Nephron progenitor cell (in vitro differentiated cells): ENCODE measurements around the gene FAM170B.

Experiments
- DNase-seq: peaks from one replicate; pipeline ENCODE4 v3.0.0; 2021
- H3K27ac Mint-ChIP-seq: 2 replicates; pipeline ENCODE4 v1.8.0; 2021; ENCODE audit warnings: mild to moderate bottlenecking, moderate library complexity, mixed read lengths
- H3K27me3 Mint-ChIP-seq: 2 replicates; pipeline ENCODE4 v1.8.0; 2021; ENCODE audit warnings: mild to moderate bottlenecking, low read depth, mixed read lengths; ENCODE audit not compliant: poor library complexity
- H3K36me3 Mint-ChIP-seq: 2 replicates; pipeline ENCODE4 v1.8.0; 2021; ENCODE audit warnings: low read depth, mixed read lengths
- H3K4me1 Mint-ChIP-seq: 2 replicates; pipeline ENCODE4 v1.8.0; 2021; ENCODE audit warnings: mixed read lengths
- H3K4me3 Mint-ChIP-seq: 2 replicates; pipeline ENCODE4 v1.8.0; 2021; ENCODE audit warnings: mild to moderate bottlenecking, moderate library complexity, mixed read lengths
- H3K9me3 Mint-ChIP-seq: 2 replicates; pipeline ENCODE4 v1.8.0; 2021; ENCODE audit warnings: mild to moderate bottlenecking, moderate library complexity, mixed read lengths
- CTCF ChIP-seq: fragments of 200-600 bp; sonication (generic); IDR thresholded peaks from 2 replicates; pipeline ENCODE4 v1.5.0; 2021; ENCODE audit warnings: antibody characterized with exemption

FAM170B gene

GRCh38 chr10:49170632-49171325 lies 37.0 kb upstream of the FAM170B start:
- Mint-ChIP-seq H3K27ac (no peak overlapping the region), H3K4me3 (no peak overlapping the region), H3K9me3 (no peaks in the 10 kb centered on the region), H3K36me3 (no peaks in the 10 kb centered on the region), H3K27me3 (peaks cover 16% of the 10 kb centered on the region), H3K4me1 (peaks cover 26% of the 10 kb centered on the region)
- no peak for TF ChIP-seq CTCF
- no peak for DNase-seq

- H3K27ac Mint-ChIP-seq, result no peak overlapping the region
- no peak for TF ChIP-seq CTCF
- H3K27me3 Mint-ChIP-seq, result peaks cover 20% of the 10 kb centered on the region
Measured at GRCh38 chr10:49169776-49170175, 36.0 kb upstream of the FAM170B start.

GRCh38 chr10:49168831-49169500 lies 35.1 kb upstream of the FAM170B start:
- no peak for DNase-seq

More at GRCh38 chr10:49169776-49170175, 36.0 kb upstream of the FAM170B start:
- Mint-ChIP-seq H3K9me3 (no peaks in the 10 kb centered on the region), H3K4me1 (peaks cover 31% of the 10 kb centered on the region), H3K4me3 (no peak overlapping the region), H3K36me3 (no peaks in the 10 kb centered on the region)
- DNase-seq, result no peak

GRCh38 chr10:49168171-49168540 lies 34.3 kb upstream of the FAM170B start:
- peaks cover 35% of the 10 kb centered on the region for H3K4me1 Mint-ChIP-seq
- no peaks in the 10 kb centered on the region for H3K36me3 Mint-ChIP-seq
- no peak for TF ChIP-seq CTCF
- no peaks in the 10 kb centered on the region for H3K9me3 Mint-ChIP-seq
- no peak for DNase-seq
- peaks cover 28% of the 10 kb centered on the region for H3K27me3 Mint-ChIP-seq
- H3K4me3 Mint-ChIP-seq, result no peak overlapping the region
- no peak overlapping the region for H3K27ac Mint-ChIP-seq

More at GRCh38 chr10:49168831-49169500, 35.1 kb upstream of the FAM170B start:
- no peak for TF ChIP-seq CTCF
- peaks cover 35% of the 10 kb centered on the region for H3K4me1 Mint-ChIP-seq
- H3K36me3 Mint-ChIP-seq, result no peaks in the 10 kb centered on the region
- no peaks in the 10 kb centered on the region for H3K9me3 Mint-ChIP-seq
- H3K4me3 Mint-ChIP-seq, result no peak overlapping the region
- no peak overlapping the region for H3K27ac Mint-ChIP-seq
- H3K27me3 Mint-ChIP-seq, result peaks cover 23% of the 10 kb centered on the region

- H3K27ac Mint-ChIP-seq, result no peak overlapping the region
- H3K27me3 Mint-ChIP-seq, result peaks cover 25% of the 10 kb centered on the region
- H3K36me3 Mint-ChIP-seq, result no peaks in the 10 kb centered on the region
- no peak overlapping the region for H3K4me3 Mint-ChIP-seq
- peaks cover 35% of the 10 kb centered on the region for H3K4me1 Mint-ChIP-seq
- H3K9me3 Mint-ChIP-seq, result no peaks in the 10 kb centered on the region
- no peak for DNase-seq
- no peak for TF ChIP-seq CTCF
Measured at GRCh38 chr10:49167425-49168170, 33.8 kb upstream of the FAM170B start.
